Activated CD8-positive, alpha-beta memory T cell treated with anti-CD3 and anti-CD28 coated beads, Interleukin-2, amount 50 U/mL, for 1 hour (primary cell): ENCODE data around the gene PRKAB2.
"Not testable (repeated sequence)": the region's sequence is repeated elsewhere in the genome, so short reads cannot be mapped to it uniquely, and the experiment has no call there.

Experiments used
- DNase-seq: peaks from one replicate; pipeline ENCODE4 v3.0.0-alpha.2; 2020; ENCODE audit errors: extremely low read depth

Gene PRKAB2

GRCh38 chr1:147171399-147172167 lies 687 bp downstream of the PRKAB2 start:
- DNase-seq: no peak

DNA sequence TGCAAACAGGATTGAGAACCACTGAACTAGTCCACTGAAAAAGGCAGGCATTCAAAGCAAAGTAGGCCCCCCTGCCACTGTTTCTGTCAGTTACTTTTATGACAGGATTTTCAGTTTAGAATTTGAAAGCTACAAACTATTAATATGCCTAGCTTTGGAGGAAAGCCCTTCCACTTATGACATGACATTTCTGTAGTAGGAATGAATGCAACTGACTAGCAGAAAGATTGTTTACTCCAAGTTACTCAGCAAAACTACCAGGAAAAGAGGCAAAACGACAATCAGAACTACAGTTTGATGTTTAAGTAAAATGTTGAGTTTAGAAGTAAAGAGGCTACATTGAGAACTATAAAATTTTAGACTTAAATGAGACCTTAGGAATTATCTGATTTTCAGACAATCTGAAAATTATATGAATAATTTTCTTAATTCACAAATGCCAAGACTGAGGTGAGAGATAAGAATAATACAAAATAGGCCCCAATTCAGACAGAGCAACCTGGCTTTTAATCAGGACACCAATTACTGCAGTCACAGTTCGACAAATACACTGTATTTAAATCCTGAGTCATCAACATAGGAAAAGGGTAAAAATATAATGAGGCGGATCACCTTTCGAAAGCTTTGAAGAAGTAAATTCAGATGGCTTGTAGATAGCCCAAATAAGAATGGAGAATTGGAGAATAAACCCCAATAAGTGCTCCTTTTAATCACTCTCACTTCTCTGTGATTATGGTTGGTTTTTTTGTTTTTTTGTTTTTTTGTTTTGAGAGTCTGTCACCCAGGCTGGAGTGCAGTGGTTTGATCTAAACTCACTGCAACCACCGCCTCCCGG lies 2.2 kb downstream of the PRKAB2 start:
- no peak for DNase-seq

DNA sequence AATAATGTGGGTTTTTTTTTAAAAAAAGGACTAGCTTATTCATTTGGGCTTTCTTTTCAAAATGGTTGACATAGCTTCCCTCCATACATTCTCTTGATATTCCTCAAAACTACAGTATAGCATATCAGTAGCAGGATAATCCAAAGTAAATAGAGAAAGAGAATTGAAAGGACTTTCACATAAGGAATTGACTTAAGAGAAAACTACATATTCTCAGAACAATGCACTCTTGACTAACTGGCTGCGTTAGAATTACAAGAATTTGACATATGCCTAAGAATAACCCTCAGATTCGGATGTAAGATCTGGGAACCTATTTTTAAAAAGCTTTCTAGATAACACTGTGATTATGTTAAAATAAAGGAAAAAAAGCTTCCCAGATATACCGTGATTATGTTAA lies 3.1 kb downstream of the PRKAB2 start:
- no peak for DNase-seq

GRCh38 chr1:147168626-147169058 lies 3.6 kb downstream of the PRKAB2 start:
- DNase-seq: no peak

DNA sequence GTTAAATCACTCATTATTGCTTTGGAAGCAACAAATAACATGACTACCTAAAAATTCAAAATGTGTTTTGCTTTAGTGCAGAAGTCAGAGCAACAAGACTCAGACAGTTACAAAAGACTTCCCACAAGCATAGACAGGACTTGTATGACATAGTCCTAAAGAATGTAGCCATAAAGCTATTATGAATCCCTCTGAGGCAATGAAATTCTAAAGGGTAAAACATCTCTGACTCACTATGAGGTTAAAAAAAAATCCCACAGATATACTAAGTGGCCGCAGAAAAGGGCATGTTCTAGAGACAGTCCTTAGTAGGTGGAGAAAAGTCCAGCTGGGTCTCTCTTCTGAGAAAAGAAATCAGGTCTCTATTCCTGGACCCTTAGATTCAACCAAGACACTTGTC lies 4.9 kb downstream of the PRKAB2 start:
- DNase-seq: no peak

- DNase-seq: no peak
These were observed 9.3 kb downstream of the PRKAB2 start for GRCh38 chr1:147163019-147163418.

DNA sequence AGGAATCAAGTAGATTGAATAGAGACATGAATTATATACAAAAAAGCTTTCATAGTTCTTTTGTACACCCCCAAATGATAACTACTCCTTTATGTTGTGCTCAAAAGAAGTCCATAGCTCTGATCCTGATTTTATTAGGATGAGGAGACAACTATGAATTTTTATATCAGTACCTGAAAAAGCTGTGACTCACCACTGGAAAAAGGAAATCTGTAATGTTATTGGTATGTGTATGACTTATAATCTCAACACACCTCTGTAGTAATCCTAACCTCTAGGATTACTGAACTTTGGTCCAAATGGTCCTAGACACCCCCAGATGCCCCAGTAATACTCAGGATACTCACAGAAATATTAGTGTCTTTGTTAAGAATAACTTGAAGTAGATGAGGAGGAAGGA lies 10.2 kb downstream of the PRKAB2 start:
- no peak for DNase-seq

GRCh38 chr1:147157116-147157515 lies 15.2 kb downstream of the PRKAB2 start:
- not testable (repeated sequence) for DNase-seq

DNA sequence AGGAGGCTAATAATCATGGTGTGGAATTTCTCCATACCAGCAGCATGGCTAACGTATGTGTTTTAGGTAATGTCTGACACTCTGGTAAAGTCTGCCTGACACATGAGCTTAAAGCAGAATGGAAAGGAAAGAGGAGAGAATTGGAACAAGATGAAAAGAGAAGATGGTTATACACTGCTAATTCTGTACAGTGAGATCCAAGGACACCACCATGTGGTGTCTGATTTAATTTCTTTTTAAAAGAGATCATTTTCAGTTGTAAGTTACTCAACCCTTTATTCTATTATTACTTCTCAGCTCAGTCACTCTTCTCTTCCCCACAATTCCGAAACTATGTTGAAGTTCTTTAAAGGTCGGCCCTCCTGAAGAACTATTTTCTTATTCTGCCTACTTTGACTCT lies 15.6 kb downstream of the PRKAB2 start:
- no peak for DNase-seq

- DNase-seq: no peak
These were observed 19.5 kb downstream of the PRKAB2 start for GRCh38 chr1:147152772-147153171.

DNA sequence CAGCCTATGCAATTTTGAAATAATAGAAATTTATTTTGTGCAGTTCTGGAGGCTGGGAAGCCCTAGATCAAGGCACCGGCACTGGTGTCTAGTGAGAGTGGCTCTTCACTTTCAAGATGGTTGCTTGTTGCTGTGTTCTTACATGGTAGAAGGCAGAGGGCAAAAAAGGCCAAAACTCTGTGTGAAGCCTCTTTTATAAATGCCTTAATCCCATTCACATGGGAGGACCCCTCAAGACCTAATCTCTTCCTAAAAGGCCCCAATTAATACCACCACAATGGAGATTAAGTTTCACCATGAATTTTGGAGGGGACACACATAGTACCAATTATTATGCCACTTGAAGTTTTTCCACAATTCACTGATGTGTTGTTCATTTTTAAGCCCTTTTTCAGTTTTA lies 21.0 kb downstream of the PRKAB2 start:
- no peak for DNase-seq

- no peak for DNase-seq
These were observed 29.4 kb downstream of the PRKAB2 start for GRCh38 chr1:147142886-147143285.

GRCh38 chr1:147130721-147131120 lies 41.5 kb downstream of the PRKAB2 start:
- DNase-seq: not testable (repeated sequence)

- DNase-seq: no peak
These were observed 43.0 kb downstream of the PRKAB2 start for GRCh38 chr1:147129116-147129873.

DNA sequence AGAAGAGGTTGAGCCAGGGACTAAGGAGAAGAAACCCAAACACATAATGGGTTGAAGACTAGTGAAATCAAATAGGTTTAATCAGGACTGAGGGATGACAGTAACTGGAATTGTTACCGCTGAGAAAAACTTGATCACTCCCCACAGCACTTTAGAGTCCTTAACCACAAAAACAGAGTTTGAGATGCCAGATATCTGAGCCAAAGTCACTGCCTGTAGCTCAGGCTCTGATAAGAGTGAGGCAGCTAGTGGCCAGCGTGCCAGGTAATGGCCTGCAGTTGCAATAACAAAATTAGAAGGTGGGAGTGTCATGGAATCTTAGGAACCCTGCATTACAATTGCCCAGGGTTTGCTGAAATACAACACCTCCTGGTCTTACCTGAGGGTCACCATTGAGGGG lies 48.0 kb downstream of the PRKAB2 start:
- no peak for DNase-seq

- DNase-seq: no peak
These were observed 55.2 kb downstream of the PRKAB2 start for GRCh38 chr1:147117109-147117508.

DNA sequence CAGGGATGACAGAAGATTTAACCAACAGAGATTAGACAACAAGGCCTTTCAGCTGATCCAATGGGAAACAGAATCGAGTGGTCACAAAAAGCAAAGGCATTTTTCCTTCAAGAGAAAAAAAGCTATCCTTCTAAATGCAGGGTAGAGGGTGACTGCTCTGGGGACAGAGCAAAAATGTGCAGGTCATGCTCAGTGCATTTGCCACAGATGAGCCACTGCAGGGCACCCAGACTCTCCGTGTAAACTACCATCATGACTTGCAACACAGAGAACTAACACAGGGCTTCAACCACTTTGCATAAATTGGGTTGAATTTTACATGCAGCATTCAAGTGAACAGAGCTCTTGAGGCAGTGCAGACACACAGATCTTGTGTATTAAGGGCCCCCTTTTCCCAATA lies 56.8 kb downstream of the PRKAB2 start:
- DNase-seq: no peak

DNA sequence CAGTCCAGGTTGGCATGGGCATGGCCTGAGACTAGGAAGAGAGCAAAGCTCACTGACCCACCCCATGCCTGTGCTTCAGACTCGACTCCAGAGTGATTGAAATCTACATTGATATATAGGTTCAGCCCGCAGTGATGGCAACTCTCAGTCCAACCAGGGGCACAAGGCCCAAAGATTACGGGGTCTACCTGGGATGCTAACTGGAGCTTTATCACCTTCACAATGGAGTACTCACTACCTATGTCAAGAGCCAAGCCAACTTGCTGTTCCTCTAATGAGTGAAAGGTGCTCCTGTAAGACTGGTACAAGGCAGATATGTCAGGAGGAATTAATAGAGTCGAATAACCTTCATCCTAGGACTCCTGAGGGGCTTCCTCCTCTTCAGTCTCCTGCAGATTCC lies 57.2 kb downstream of the PRKAB2 start:
- DNase-seq: not testable (repeated sequence)

DNA sequence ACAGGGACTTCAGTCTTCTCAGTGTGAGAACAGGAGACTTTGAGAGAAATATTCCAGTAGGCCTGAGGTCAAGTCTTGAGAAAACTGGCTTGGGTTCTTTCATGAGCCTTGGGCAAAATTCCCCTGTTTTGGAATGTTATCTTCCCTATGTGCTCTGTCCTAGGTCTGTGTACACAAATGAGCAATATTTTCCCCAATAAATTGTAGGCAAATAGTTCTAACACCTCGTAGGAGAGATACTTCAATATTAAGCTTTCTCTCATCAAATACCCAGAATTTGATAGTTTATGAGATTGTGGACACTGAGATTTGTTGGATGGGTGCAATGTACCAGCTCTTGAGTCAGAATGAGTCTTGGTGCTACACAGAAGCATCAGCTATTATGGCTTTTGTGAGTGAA lies 57.9 kb downstream of the PRKAB2 start:
- not testable (repeated sequence) for DNase-seq

- no peak for DNase-seq
These were observed 60.7 kb downstream of the PRKAB2 start for GRCh38 chr1:147111381-147112130.

- DNase-seq: no peak
These were observed 61.4 kb downstream of the PRKAB2 start for GRCh38 chr1:147110872-147111271.

DNA sequence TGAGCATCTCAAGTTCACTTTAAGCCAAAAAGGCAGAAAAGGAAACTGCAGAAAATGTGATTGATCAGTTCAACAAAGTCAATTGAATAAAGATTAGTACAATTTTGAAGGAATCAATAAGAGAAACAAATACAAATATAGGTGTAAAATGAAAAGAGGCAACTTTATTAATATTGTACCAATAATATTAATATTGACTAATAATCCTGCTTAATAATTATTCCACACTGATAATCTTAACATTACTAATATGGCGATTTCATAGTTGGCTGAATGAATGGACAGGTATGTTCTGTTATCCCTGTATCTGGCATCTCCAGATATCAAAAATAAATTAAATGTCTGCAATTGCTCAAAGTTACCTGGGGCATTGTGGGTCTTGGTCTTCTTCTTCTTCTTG lies 61.8 kb downstream of the PRKAB2 start:
- DNase-seq: no peak
